HL-60 (cell line): ENCODE results near the gene TESPA1.

Source experiments
- DNase-seq, 2 experiments: peaks; one replicate each; pipeline ENCODE4 v3.0.0-alpha.2; 2010 to 2020; ENCODE audit warnings: low read depth in 1 of 2, low spot score in 1 of 2
- H3K27ac ChIP-seq: fragments of 250-450 bp; sonication (Bioruptor Pico); replicated peaks from 2 replicates; pipeline ENCODE4 v1.5.1; 2020; ENCODE audit warnings: mild to moderate bottlenecking, moderate library complexity
- H3K27me3 ChIP-seq: fragments of 250-450 bp; sonication (Bioruptor Pico); 2 replicates; pipeline ENCODE4 v1.5.1; 2021; ENCODE audit warnings: mild to moderate bottlenecking, moderate library complexity; ENCODE audit not compliant: insufficient read depth, poor library complexity, severe bottlenecking
- H3K4me3 ChIP-seq: replicated peaks from 2 replicates; pipeline ENCODE4 v1.5.1; 2011; ENCODE audit warnings: mild to moderate bottlenecking, control low read depth, low read length; ENCODE audit not compliant: insufficient read depth
- CTCF ChIP-seq: IDR thresholded peaks from one replicate; pipeline ENCODE4 v1.5.1; 2011; ENCODE audit warnings: low read length, control low read depth, inconsistent platforms; ENCODE audit not compliant: insufficient read depth
- GABPA ChIP-seq: IDR thresholded peaks from 2 replicates; pipeline ENCODE4 v1.6.1; 2012; ENCODE audit warnings: low read depth
- POLR2AphosphoS5 ChIP-seq: IDR thresholded peaks from 2 replicates; pipeline ENCODE4 v1.6.1; 2012; ENCODE audit warnings: low read depth
- REST ChIP-seq: IDR thresholded peaks from 2 replicates; pipeline ENCODE4 v1.6.1; 2012; ENCODE audit warnings: low read depth; ENCODE audit not compliant: insufficient replicate concordance
- SPI1 ChIP-seq: IDR thresholded peaks from 2 replicates; pipeline ENCODE4 v1.6.1; 2012; ENCODE audit warnings: low read depth, mild to moderate bottlenecking, borderline replicate concordance

TESPA1 gene

GRCh38 chr12:54950071-54950727, 34.4 kb downstream of the TESPA1 start:
- no peak for DNase-seq
- H3K4me3 ChIP-seq = no peak overlapping the region
- no peaks in the 10 kb centered on the region for H3K27me3 ChIP-seq
- H3K27ac ChIP-seq = no peak overlapping the region
- TF ChIP-seq SPI1 = no peak
- no peak for TF ChIP-seq CTCF

GRCh38 chr12:54949073-54949711, 35.4 kb downstream of the TESPA1 start:
- TF ChIP-seq GABPA (no peak), CTCF (no peak), REST (no peak), SPI1 (no peak), POLR2AphosphoS5 (no peak)
- H3K4me3 ChIP-seq = no peak overlapping the region
- no peaks in the 10 kb centered on the region for H3K27me3 ChIP-seq
- H3K27ac ChIP-seq = no peak overlapping the region
- DNase-seq = no peak

- no peak for DNase-seq
- no peak for TF ChIP-seq REST
- TF ChIP-seq SPI1 = no peak
- no peak for TF ChIP-seq CTCF
- Histone ChIP-seq H3K27ac (no peak overlapping the region), H3K4me3 (no peak overlapping the region), H3K27me3 (no peaks in the 10 kb centered on the region)
These were observed 36.4 kb downstream of the TESPA1 start for GRCh38 chr12:54948171-54948570.

- no peak for DNase-seq
- no peak overlapping the region for H3K4me3 ChIP-seq
These were observed 39.5 kb downstream of the TESPA1 start for GRCh38 chr12:54945082-54945481.

More at GRCh38 chr12:54945082-54945481, 39.5 kb downstream of the TESPA1 start:
- Histone ChIP-seq H3K27me3 (no peaks in the 10 kb centered on the region), H3K27ac (no peak overlapping the region)
- TF ChIP-seq GABPA (no peak), SPI1 (no peak), POLR2AphosphoS5 (no peak), CTCF (no peak), REST (no peak)
